ENCODE data around the gene SLC16A7.
"Not testable (repeated sequence)": the region's sequence is repeated elsewhere in the genome, so short reads cannot be mapped to it uniquely, and the experiment has no call there.

Gene SLC16A7

GRCh38 chr12:59742841-59743240, 147.0 kb downstream of the SLC16A7 start:
- DNase-seq, result peak; percentile 60

- no peak for DNase-seq
Observed at GRCh38 chr12:59744564-59744963, 148.7 kb downstream of the SLC16A7 start.

- not testable (repeated sequence) for DNase-seq
Observed at GRCh38 chr12:59751091-59751490, 155.3 kb downstream of the SLC16A7 start.

DNA sequence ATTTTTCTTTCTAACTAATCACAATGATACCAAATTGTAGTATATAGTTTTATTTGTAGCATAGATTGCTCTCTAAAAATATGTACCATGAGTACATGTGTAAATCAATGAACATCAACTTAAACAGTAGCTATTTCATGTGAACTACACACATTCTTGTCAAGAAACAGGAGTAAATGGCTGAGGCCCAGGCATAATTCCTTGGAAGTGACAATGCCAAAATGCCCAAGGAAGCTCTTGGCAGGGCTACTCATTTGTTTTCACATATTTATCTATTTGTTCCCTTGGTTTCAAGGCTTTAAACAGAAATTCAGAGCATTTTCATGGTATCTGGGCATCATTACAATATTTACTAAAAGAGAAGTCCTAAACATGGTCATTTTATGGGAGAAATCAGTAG, 165.7 kb downstream of the SLC16A7 start:
- no peak for DNase-seq

GRCh38 chr12:59763835-59764234, 168.0 kb downstream of the SLC16A7 start:
- no peak for DNase-seq

DNA sequence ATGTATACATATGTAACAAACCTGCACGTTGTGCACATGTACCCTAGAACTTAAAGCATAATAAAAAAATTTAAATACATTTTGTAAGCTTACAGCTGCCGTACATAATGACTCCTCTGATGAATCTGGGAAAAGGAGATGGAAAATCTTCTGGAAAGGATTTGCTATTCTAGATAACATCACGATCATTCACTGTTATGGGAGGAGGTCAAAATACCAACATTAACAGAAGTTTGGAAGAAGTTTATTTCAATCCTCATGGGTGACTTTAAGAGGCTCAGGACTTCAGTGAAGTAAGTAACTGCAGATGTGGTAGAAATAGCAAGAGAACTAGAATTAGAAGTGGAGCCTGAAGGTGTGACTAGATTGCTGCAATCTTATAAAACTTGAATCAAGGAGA, 172.2 kb downstream of the SLC16A7 start:
- no peak for DNase-seq

- DNase-seq, result peak; percentile 48
Observed at GRCh38 chr12:59780605-59781135, 184.8 kb downstream of the SLC16A7 start.

DNA sequence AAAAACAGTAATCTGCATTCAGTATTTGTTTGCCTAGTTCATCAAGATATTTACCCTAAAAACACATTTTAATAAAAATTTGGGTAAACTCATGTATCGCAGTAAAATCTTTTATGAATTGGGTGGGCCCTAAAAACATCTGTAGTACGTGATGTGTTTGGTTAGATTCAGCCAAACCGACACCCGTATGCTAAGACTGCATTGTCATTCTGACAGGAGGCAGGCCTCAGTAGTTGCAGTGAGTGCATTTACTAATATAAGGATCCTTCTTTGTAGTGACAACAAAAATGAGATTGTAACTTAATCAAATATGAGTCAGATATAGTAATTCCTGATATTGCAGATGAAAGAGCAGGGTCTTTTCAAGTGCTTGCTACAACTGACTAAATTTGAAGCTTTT, 191.8 kb downstream of the SLC16A7 start:
- no peak for DNase-seq

- DNase-seq, result no peak
Observed at GRCh38 chr12:59792647-59793046, 196.8 kb downstream of the SLC16A7 start.

GRCh38 chr12:59803735-59804134, 207.9 kb downstream of the SLC16A7 start:
- DNase-seq, result peak; percentile 27

- DNase-seq, result peak; percentile 32
Observed at GRCh38 chr12:59808317-59808910, 212.6 kb downstream of the SLC16A7 start.

DNA sequence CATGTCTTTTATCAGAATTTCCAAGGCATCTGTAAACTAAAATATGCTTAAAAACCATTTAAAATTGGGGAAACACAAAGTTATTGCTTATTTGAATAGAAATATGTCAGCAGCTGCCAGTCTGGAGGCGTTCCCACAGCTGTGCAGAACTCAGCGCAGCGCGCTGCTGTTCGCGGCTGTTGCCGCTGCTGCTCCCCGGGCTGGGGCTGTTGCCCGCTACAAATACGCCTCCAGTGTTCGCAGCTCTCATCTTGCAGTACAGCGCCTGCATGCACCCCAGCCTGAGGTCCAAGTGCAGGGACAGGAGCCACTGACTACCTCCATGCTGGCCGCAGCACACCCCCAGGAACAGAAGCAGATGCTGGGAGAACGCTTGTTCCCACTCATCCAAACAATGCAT, 216.2 kb downstream of the SLC16A7 start:
- DNase-seq, result no peak

GRCh38 chr12:59812716-59813115, 216.9 kb downstream of the SLC16A7 start:
- DNase-seq, result no peak

DNA sequence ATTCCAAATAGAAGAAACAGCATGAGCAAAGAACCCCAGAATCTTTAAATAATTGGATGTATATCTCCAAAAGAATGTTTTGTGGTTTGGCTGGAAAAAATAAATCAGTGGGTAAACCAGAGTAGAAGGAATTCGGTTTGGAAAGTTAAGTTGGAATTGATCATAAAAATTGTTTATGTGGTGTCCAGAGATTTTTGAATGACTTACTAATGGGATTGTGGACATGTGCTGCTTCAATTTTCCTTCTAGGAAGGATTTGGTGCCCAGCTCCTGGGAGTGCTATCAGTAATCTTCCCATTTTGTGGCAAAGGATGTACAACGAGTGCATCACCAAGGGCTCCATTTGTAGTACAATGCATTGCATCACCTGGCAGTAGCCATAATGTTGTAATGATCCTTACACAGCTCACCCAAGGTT, 224.8 kb downstream of the SLC16A7 start:
- DNase-seq, result peak; percentile 78

DNA sequence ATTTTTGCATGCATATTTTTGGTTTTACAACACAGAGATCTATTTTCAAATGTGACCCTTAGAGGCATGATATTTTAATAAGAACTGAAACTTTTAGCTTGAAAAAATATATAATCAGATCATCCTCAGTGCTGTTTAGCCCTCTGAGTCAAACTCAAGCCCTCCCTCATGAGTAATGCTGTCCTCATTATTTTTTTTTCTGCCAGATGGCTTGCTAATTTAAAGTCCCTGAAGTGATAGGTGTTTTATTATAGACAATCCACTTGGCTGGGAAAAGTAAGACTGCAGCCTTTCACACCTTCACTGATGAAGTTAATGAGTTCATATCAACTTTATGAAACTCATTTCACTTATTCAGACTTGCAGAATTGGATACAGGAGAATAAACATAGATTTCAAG, 227.7 kb downstream of the SLC16A7 start:
- DNase-seq, result peak; percentile 31

GRCh38 chr12:59827767-59828166, 231.9 kb downstream of the SLC16A7 start:
- DNase-seq, result no peak

GRCh38 chr12:59828521-59828920, 232.7 kb downstream of the SLC16A7 start:
- DNase-seq, result peak; percentile 25

DNA sequence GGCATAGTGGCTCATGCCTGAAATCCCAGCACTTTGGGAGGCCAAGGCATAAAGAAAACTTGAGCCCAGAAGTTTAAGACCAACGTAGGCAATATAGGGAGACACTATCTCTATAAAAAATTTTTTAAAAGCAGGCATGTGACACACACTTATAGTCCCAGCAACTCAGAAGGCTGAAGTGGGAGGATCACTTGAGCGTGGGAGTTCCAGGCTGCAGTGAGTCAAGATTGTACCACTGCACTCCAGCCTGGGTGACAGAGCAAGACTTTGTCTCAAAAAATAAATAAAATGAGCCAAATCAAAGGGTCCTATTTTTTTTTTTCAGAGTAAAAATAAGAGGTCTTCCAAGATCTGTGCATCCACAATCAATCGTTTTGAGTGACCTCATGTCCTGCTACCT, 237.6 kb downstream of the SLC16A7 start:
- DNase-seq, result no peak

GRCh38 chr12:59834659-59835474, 239.0 kb downstream of the SLC16A7 start:
- peak; percentile 40 for DNase-seq

Data from EL (cell line).